GM18511 (cell line): ENCODE results near the gene CARMIL1.
"Not testable (repeated sequence)": the region's sequence is repeated elsewhere in the genome, so short reads cannot be mapped to it uniquely, and the experiment has no call there.

Experiments
- ATAC-seq: cut with Tn5 transposase; IDR thresholded peaks from one replicate; pipeline ENCODE4 v1.9.1; 2021; ENCODE audit warnings: mild to moderate bottlenecking, moderate library complexity; ENCODE audit not compliant: unreplicated experiment

Gene CARMIL1

GRCh38 chr6:25548451-25548850 is 269.3 kb downstream of the CARMIL1 start:
- ATAC-seq, result no peak

- no peak for ATAC-seq
These were observed 271.5 kb downstream of the CARMIL1 start for GRCh38 chr6:25550631-25551030.

GRCh38 chr6:25553502-25553901 is 274.3 kb downstream of the CARMIL1 start:
- ATAC-seq, result no peak

- ATAC-seq, result no peak
These were observed 276.0 kb downstream of the CARMIL1 start for GRCh38 chr6:25555188-25555587.

- no peak for ATAC-seq
These were observed 277.3 kb downstream of the CARMIL1 start for GRCh38 chr6:25556516-25556915.

- no peak for ATAC-seq
These were observed 279.1 kb downstream of the CARMIL1 start for GRCh38 chr6:25558155-25558817.

- ATAC-seq, result no peak
These were observed 281.7 kb downstream of the CARMIL1 start for GRCh38 chr6:25560865-25561264.

GRCh38 chr6:25564943-25565342 is 285.8 kb downstream of the CARMIL1 start:
- no peak for ATAC-seq

GRCh38 chr6:25570578-25570977 is 291.4 kb downstream of the CARMIL1 start:
- no peak for ATAC-seq

GRCh38 chr6:25576919-25577318 is 297.7 kb downstream of the CARMIL1 start:
- no peak for ATAC-seq

- no peak for ATAC-seq
These were observed 299.4 kb downstream of the CARMIL1 start for GRCh38 chr6:25578538-25578937.

GRCh38 chr6:25579391-25579883 is 300.3 kb downstream of the CARMIL1 start:
- ATAC-seq, result no peak

- no peak for ATAC-seq
These were observed 300.8 kb downstream of the CARMIL1 start for GRCh38 chr6:25579902-25580495.

- ATAC-seq, result no peak
These were observed 302.9 kb downstream of the CARMIL1 start for GRCh38 chr6:25582101-25582500.

GRCh38 chr6:25583099-25583498 is 303.9 kb downstream of the CARMIL1 start:
- no peak for ATAC-seq

- no peak for ATAC-seq
These were observed 304.7 kb downstream of the CARMIL1 start for GRCh38 chr6:25583906-25584305.

- ATAC-seq, result no peak
These were observed 306.1 kb downstream of the CARMIL1 start for GRCh38 chr6:25585225-25585624.

GRCh38 chr6:25586119-25586518 is 306.9 kb downstream of the CARMIL1 start:
- not testable (repeated sequence) for ATAC-seq

GRCh38 chr6:25586927-25587326 is 307.8 kb downstream of the CARMIL1 start:
- no peak for ATAC-seq

- no peak for ATAC-seq
These were observed 311.8 kb downstream of the CARMIL1 start for GRCh38 chr6:25590986-25591385.

GRCh38 chr6:25596928-25597818 is 318.0 kb downstream of the CARMIL1 start:
- ATAC-seq, result no peak
